Suprapubic skin (tissue), 4 donors: Measurements from ENCODE around the gene SIGLEC15. TPM values are rescaled to one million over a fixed set of nuclear protein-coding genes. Genes with fewer than 3 reads are reported as not detected.

ENCODE experiments used
- DNase-seq, 2 donors: peaks; one replicate each; pipeline ENCODE4 v3.0.0-alpha.2; 2019; ENCODE audit warnings: low spot score in 2 of 2
- H3K27ac ChIP-seq: fragments of 200-600 bp; sonication (generic); one replicate; pipeline ENCODE4 v1.5.1; 2019
- H3K27me3 ChIP-seq: fragments of 200-600 bp; sonication (generic); one replicate; pipeline ENCODE4 v1.5.1; 2019
- H3K36me3 ChIP-seq: fragments of 200-600 bp; sonication (generic); one replicate; pipeline ENCODE4 v1.5.1; 2019
- H3K4me1 ChIP-seq: fragments of 200-600 bp; sonication (generic); one replicate; pipeline ENCODE4 v1.5.1; 2019
- H3K4me3 ChIP-seq: fragments of 200-600 bp; sonication (generic); one replicate; pipeline ENCODE4 v1.5.1; 2019; ENCODE audit warnings: mild to moderate bottlenecking
- H3K9me3 ChIP-seq: fragments of 200-600 bp; sonication (generic); one replicate; pipeline ENCODE4 v1.5.1; 2019
- CTCF ChIP-seq, 2 donors: fragments of 200-600 bp in 1 of 2; fragments of 450-650 bp in 1 of 2; sonication (generic) in 1 of 2; IDR thresholded peaks; one replicate each; pipeline ENCODE4 v1.5.1; 2016 to 2019; ENCODE audit warnings: antibody characterized with exemption in 2 of 2, mild to moderate bottlenecking in 1 of 2, moderate library complexity in 1 of 2
- EP300 ChIP-seq: sonication (generic); formaldehyde crosslinking; IDR thresholded peaks from one replicate; pipeline ENCODE4 v1.6.1; 2017; ENCODE audit warnings: antibody characterized with exemption
- POLR2A ChIP-seq, 2 donors: fragments of 450-650 bp; IDR thresholded peaks; one replicate each; pipeline ENCODE4 v1.6.1; 2017; ENCODE audit warnings: antibody characterized with exemption in 2 of 2, mild to moderate bottlenecking in 2 of 2, moderate library complexity in 2 of 2
- POLR2AphosphoS5 ChIP-seq, 3 donors: sonication (generic); formaldehyde crosslinking; IDR thresholded peaks; one replicate each; pipeline ENCODE4 v1.6.1; 2017; ENCODE audit warnings: antibody characterized with exemption in 3 of 3
- WGBS: methylation state at CpG from one replicate; pipeline ENCODE4 v1.1.5; 2018; 5-methylcytosine and 5-hydroxymethylcytosine counted together
- total RNA-seq, 4 donors: library from RNA; depleted of rRNA; stranded (reverse); fragments of >200 nt; gene quantifications; one replicate each; pipeline ENCODE4 v1.1.0, GENCODE V29; 2016

SIGLEC15 gene
- total RNA-seq, 4 donors from 2014 or later = 0.57 to 3.4 (median 0.98) TPM; not detected in 1

DNA sequence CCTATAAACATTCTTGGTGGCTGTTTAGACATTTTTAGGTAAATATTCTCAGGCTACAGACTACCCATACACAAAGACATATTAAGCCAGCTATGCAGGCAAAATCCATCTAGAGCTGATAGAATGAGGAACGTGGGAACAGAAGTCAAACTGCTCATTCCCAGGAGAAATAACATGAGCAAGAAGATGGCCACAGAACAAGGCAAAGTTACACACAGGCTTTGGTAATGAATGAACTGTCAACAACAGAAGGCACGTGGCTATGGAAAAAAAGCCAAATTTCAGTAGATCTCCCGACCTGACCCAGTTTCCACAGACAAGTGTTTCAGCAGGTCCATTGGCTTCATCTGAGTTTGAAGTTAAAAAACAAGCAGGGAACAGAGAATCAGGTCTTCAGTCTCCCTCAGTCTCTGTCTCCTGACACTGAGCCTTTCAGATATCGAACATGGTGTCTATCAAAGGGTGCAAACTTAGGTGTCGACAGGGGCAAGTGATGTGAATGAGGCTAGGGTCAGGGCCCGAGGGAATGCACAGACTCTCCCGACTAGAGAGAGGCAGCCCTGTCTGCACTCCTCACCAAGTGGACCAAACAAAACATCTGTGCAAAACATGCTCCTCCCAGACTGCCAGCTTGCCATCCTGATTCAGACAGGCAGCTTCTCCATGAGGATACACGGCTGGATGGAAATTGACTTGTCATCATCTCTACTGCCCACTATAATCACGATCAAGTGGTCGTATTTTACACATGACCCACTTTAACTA is 25.9 kb downstream of the SIGLEC15 start:
- H3K4me3 ChIP-seq = no peak overlapping the region
- WGBS = 52% methylated on average over 10 of the region's 10 CpGs
- no peaks in the 10 kb centered on the region for H3K27me3 ChIP-seq
- no peaks in the 10 kb centered on the region for H3K9me3 ChIP-seq
- H3K36me3 ChIP-seq = peaks cover 58% of the 10 kb centered on the region
- DNase-seq = no peak
- H3K4me1 ChIP-seq = no peaks in the 10 kb centered on the region
- no peak overlapping the region for H3K27ac ChIP-seq
- TF ChIP-seq POLR2AphosphoS5 (IDR thresholded peaks at IDR 0.05) = no peak

DNA sequence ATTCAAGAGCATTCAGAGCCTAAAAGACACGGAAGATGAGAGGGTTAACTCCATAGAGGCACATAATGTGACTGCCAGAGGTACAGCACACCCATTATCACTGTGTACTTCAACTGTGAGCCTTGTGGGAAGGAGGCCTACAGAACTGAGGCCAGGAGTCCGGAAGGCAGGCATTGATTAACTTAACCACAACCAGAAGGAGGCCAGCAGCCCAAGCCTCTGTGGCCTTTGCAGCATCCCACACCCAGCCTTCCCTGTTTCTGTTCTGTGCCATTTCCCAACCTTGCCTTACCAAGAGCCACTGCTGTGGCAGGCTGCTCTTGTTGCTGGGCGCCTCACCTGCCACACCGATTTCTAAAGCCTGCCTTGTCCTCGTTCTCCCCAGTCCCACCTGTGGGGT is 27.2 kb downstream of the SIGLEC15 start:
- peaks cover 71% of the 10 kb centered on the region for H3K36me3 ChIP-seq
- H3K9me3 ChIP-seq = no peaks in the 10 kb centered on the region
- no peak overlapping the region for H3K27ac ChIP-seq
- 90% methylated on average over 5 of the region's 5 CpGs for WGBS
- TF ChIP-seq CTCF (IDR thresholded peaks at IDR 0.05) (no peak), POLR2AphosphoS5 (IDR thresholded peaks at IDR 0.05) (no peak), EP300 (no peak), POLR2A (IDR thresholded peaks at IDR 0.05) (no peak)
- no peak for DNase-seq
- no peaks in the 10 kb centered on the region for H3K27me3 ChIP-seq
- H3K4me3 ChIP-seq = no peak overlapping the region
- H3K4me1 ChIP-seq = no peaks in the 10 kb centered on the region

DNA sequence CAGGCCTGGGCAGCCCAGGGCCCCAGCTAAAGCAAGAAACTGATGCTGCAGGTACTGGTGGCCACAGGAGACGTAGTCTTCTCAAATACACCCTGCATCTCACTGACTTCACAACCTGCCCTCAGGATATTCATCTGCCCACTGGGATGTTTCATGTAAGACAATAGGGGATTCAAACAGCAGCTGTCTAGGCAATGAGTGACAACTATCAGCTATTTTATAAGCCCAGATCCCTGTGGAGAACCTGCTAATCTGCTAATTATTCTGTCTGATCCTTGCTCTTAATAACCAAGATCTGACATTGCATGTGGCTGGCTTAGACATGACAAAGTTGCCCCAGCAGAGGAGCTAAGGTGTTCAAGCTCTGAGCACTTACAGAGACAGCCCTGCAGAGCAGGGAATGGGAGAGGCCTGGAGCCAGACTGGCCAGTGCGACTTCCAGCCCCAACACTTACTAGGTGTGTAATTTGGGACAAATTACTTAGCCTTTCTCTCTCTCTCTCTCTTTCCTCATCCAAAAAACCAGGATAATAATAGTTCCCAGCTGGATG is 28.6 kb downstream of the SIGLEC15 start:
- TF ChIP-seq POLR2A (IDR thresholded peaks at IDR 0.05) (no peak), CTCF (IDR thresholded peaks at IDR 0.05) (no peak), EP300 (no peak), POLR2AphosphoS5 (IDR thresholded peaks at IDR 0.05) (no peak)
- no peak for DNase-seq
- Histone ChIP-seq H3K36me3 (peaks cover 85% of the 10 kb centered on the region), H3K4me1 (no peaks in the 10 kb centered on the region), H3K27me3 (no peaks in the 10 kb centered on the region), H3K27ac (no peak overlapping the region), H3K4me3 (no peak overlapping the region), H3K9me3 (no peaks in the 10 kb centered on the region)
- 80% methylated on average over 2 of the region's 2 CpGs for WGBS

DNA sequence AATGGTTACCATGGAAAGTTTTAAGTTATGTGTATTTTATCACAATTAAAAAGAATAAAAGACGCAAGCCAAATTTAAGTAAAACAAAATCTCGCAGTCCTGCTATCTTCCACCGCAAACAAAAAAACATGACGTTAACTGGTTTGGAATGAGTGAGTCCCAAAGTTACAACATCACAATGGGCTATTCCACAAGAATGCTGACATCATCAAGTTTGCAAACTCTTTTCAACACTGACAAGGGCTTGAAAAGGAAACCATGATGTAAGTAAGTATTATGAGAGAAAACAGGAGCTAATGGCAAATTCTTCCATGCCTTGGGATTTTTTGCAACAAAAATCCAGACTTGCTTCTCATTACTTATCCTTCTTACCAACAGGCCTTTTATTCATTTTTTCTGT is 31.1 kb downstream of the SIGLEC15 start:
- Histone ChIP-seq H3K4me1 (no peaks in the 10 kb centered on the region), H3K27ac (no peak overlapping the region), H3K36me3 (peaks cover 95% of the 10 kb centered on the region), H3K9me3 (no peaks in the 10 kb centered on the region), H3K4me3 (no peak overlapping the region), H3K27me3 (no peaks in the 10 kb centered on the region)
- DNase-seq = no peak
- TF ChIP-seq POLR2AphosphoS5 (IDR thresholded peaks at IDR 0.05) = no peak
- 90% methylated on average over 4 of the region's 4 CpGs for WGBS

- TF ChIP-seq CTCF (IDR thresholded peaks at IDR 0.05) (no peak), EP300 (no peak), POLR2A (IDR thresholded peaks at IDR 0.05) (no peak), POLR2AphosphoS5 (IDR thresholded peaks at IDR 0.05) (no peak)
Observed at GRCh38 chr18:45859334-45859733, 33.9 kb downstream of the SIGLEC15 start.

DNA sequence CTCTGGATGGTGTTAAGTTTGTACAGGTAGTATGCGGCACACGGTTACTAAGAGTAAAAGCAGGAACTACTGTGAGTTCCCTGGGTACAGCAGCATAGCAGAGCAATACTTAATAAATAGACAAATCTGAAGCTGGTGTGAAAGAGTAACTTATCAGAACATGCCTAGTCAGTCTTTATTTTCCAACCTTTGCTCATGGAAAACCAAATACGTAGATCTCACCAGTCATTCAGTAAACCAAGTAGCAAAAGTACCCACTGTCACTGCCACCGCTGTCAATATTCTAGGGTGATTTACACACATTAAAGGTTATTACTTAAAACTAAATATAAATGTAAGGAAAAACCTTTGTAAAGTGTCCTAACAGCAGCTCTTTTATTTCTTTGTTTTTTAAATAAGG is 35.0 kb downstream of the SIGLEC15 start:
- no peaks in the 10 kb centered on the region for H3K9me3 ChIP-seq
- H3K27ac ChIP-seq = no peak overlapping the region
- H3K36me3 ChIP-seq = peaks cover 94% of the 10 kb centered on the region
- DNase-seq = no peak
- no peak for TF ChIP-seq CTCF (IDR thresholded peaks at IDR 0.05)
- no peak for TF ChIP-seq POLR2AphosphoS5 (IDR thresholded peaks at IDR 0.05)
- TF ChIP-seq POLR2A (IDR thresholded peaks at IDR 0.05) = no peak
- no peak for TF ChIP-seq EP300
- no peaks in the 10 kb centered on the region for H3K4me1 ChIP-seq
- WGBS = 88% methylated on average over 4 of the region's 4 CpGs
- H3K27me3 ChIP-seq = no peaks in the 10 kb centered on the region
- no peak overlapping the region for H3K4me3 ChIP-seq

More at GRCh38 chr18:45859334-45859733, 33.9 kb downstream of the SIGLEC15 start:
- peaks cover 94% of the 10 kb centered on the region for H3K36me3 ChIP-seq
- no peaks in the 10 kb centered on the region for H3K27me3 ChIP-seq
- H3K4me1 ChIP-seq = no peaks in the 10 kb centered on the region
- WGBS = over 99% methylated on average over 3 of the region's 3 CpGs
- H3K4me3 ChIP-seq = no peak overlapping the region
- no peak for DNase-seq
- no peaks in the 10 kb centered on the region for H3K9me3 ChIP-seq
- no peak overlapping the region for H3K27ac ChIP-seq
